Endothelial cell (in vitro differentiated cells): Measurements from ENCODE around the gene ROGDI. TPM values are rescaled to one million over a fixed set of nuclear protein-coding genes. Genes with fewer than 3 reads are reported as not detected.

Experiments
- DNase-seq: peaks from one replicate; pipeline ENCODE4 v3.0.0; 2021; ENCODE audit warnings: low spot score
- H3K27ac Mint-ChIP-seq: one replicate; pipeline ENCODE4 v1.8.0; 2021; ENCODE audit warnings: mixed read lengths, inconsistent platforms; ENCODE audit not compliant: unreplicated experiment
- H3K27me3 Mint-ChIP-seq: one replicate; pipeline ENCODE4 v1.8.0; 2021; ENCODE audit warnings: mild to moderate bottlenecking, moderate library complexity, mixed read lengths, inconsistent platforms; ENCODE audit not compliant: unreplicated experiment
- H3K36me3 Mint-ChIP-seq: one replicate; pipeline ENCODE4 v1.8.0; 2021; ENCODE audit warnings: mild to moderate bottlenecking, low read depth, mixed read lengths, inconsistent platforms; ENCODE audit not compliant: unreplicated experiment
- H3K4me1 Mint-ChIP-seq: one replicate; pipeline ENCODE4 v1.8.0; 2021; ENCODE audit warnings: mild to moderate bottlenecking, mixed read lengths, inconsistent platforms; ENCODE audit not compliant: unreplicated experiment
- H3K4me3 Mint-ChIP-seq: one replicate; pipeline ENCODE4 v1.8.0; 2021; ENCODE audit warnings: mild to moderate bottlenecking, mixed read lengths, inconsistent platforms; ENCODE audit not compliant: unreplicated experiment
- H3K9me3 Mint-ChIP-seq: one replicate; pipeline ENCODE4 v1.8.0; 2021; ENCODE audit warnings: mixed read lengths, inconsistent platforms; ENCODE audit not compliant: unreplicated experiment
- CTCF ChIP-seq: fragments of 200-600 bp; sonication (generic); IDR thresholded peaks from one replicate; pipeline ENCODE4 v1.5.0; 2021; ENCODE audit warnings: antibody characterized with exemption; ENCODE audit not compliant: unreplicated experiment
- total RNA-seq: library from RNA; stranded (reverse); fragmentation: NEBNext Ultra II Directional; extraction: Animal tissue kit (Norgen Biotek cat#: 25700); gene quantifications from one replicate; pipeline ENCODE4 v1.2.1, GENCODE V29; 2021; ENCODE audit not compliant: unreplicated experiment

The ROGDI gene
- total RNA-seq, 1 donor from 2014 or later: 46.2 TPM

- H3K27ac Mint-ChIP-seq: peak overlapping the region; percentile 57
- H3K4me3 Mint-ChIP-seq: peak overlapping the region; percentile 87
- no peak for DNase-seq
- TF ChIP-seq CTCF: no peak
- peaks cover 19% of the 10 kb centered on the region for H3K36me3 Mint-ChIP-seq
- no peaks in the 10 kb centered on the region for H3K9me3 Mint-ChIP-seq
- peaks cover 2% of the 10 kb centered on the region for H3K27me3 Mint-ChIP-seq
- H3K4me1 Mint-ChIP-seq: peaks cover 10% of the 10 kb centered on the region
Observed at GRCh38 chr16:4801051-4801961, 1.1 kb downstream of the ROGDI start.

GRCh38 chr16:4800290-4801041, 2.0 kb downstream of the ROGDI start:
- DNase-seq: peak; percentile 34
- peaks cover 10% of the 10 kb centered on the region for H3K4me1 Mint-ChIP-seq
- peak overlapping the region; percentile 92 for H3K27ac Mint-ChIP-seq

GRCh38 chr16:4799171-4799855, 3.1 kb downstream of the ROGDI start:
- Mint-ChIP-seq H3K4me3 (peak overlapping the region; percentile 62), H3K9me3 (no peaks in the 10 kb centered on the region), H3K27ac (no peak overlapping the region), H3K27me3 (peaks cover 2% of the 10 kb centered on the region), H3K36me3 (peaks cover 13% of the 10 kb centered on the region), H3K4me1 (peaks cover 10% of the 10 kb centered on the region)
- TF ChIP-seq CTCF: no peak
- DNase-seq: no peak

More at GRCh38 chr16:4800290-4801041, 2.0 kb downstream of the ROGDI start:
- peaks cover 16% of the 10 kb centered on the region for H3K36me3 Mint-ChIP-seq
- H3K9me3 Mint-ChIP-seq: no peaks in the 10 kb centered on the region
- no peak for TF ChIP-seq CTCF
- peak overlapping the region; percentile 87 for H3K4me3 Mint-ChIP-seq
- H3K27me3 Mint-ChIP-seq: peaks cover 2% of the 10 kb centered on the region

DNA sequence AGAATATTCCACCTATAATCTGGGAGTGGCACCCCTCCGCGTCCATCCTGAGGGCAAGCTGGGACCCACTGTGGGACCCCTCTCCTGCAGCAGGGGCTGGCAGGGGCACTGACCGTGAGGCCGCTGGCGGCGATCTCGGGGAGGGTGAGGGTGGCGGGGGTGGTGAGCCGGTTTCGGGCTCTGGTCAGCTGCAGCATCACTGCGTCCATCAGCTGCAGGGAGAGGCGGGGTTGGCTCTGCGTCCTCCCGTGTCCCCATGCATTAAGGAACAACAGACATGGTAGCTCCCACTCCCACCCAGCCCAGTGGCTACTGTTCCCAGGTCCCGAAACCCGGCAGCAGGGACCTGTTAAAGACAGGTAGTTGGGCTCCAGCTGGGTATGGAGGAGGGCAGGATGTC, 4.0 kb downstream of the ROGDI start:
- H3K27me3 Mint-ChIP-seq: peaks cover 2% of the 10 kb centered on the region
- H3K9me3 Mint-ChIP-seq: no peaks in the 10 kb centered on the region
- peaks cover 13% of the 10 kb centered on the region for H3K36me3 Mint-ChIP-seq
- no peak overlapping the region for H3K27ac Mint-ChIP-seq
- H3K4me1 Mint-ChIP-seq: peaks cover 10% of the 10 kb centered on the region
- H3K4me3 Mint-ChIP-seq: no peak overlapping the region
- no peak for DNase-seq
- no peak for TF ChIP-seq CTCF
